ENCODE results near the gene PPP1R14C.

The PPP1R14C gene

GRCh38 chr6:150282806-150283205 is 140.0 kb downstream of the PPP1R14C start:
- no peak for TF ChIP-seq SIN3A (IDR thresholded peaks at IDR 0.05; ENCODE audit: borderline replicate concordance, insufficient read depth, low read length)
- no peak for TF ChIP-seq TAF1 (IDR thresholded peaks at IDR 0.05; ENCODE audit: borderline replicate concordance, insufficient read depth, low read length)
- TF ChIP-seq POLR2AphosphoS5 (IDR thresholded peaks at IDR 0.05; ENCODE audit: low read depth, low read length) = no peak
- TF ChIP-seq REST (IDR thresholded peaks at IDR 0.05; ENCODE audit: insufficient read depth in 1 of 2, low read depth in 2 of 2, low read length in 2 of 2) = no peak
- no peak for TF ChIP-seq FOXP2 (optimal IDR thresholded peaks at IDR 0.05; ENCODE audit: borderline replicate concordance, extremely low read depth, extremely low read length, insufficient read depth)

GRCh38 chr6:150286460-150286859 is 143.6 kb downstream of the PPP1R14C start:
- TF ChIP-seq POLR2AphosphoS5 (IDR thresholded peaks at IDR 0.05; ENCODE audit: low read depth, low read length) = no peak
- TF ChIP-seq REST (IDR thresholded peaks at IDR 0.05; ENCODE audit: insufficient read depth in 1 of 2, low read depth in 2 of 2, low read length in 2 of 2) = no peak

GRCh38 chr6:150286912-150287311 is 144.1 kb downstream of the PPP1R14C start:
- TF ChIP-seq POLR2AphosphoS5 (IDR thresholded peaks at IDR 0.05; ENCODE audit: low read depth, low read length) = no peak
- TF ChIP-seq TAF1 (IDR thresholded peaks at IDR 0.05; ENCODE audit: borderline replicate concordance, insufficient read depth, low read length) = no peak
- TF ChIP-seq SIN3A (IDR thresholded peaks at IDR 0.05; ENCODE audit: borderline replicate concordance, insufficient read depth, low read length) = no peak
- TF ChIP-seq FOXP2 (optimal IDR thresholded peaks at IDR 0.05; ENCODE audit: borderline replicate concordance, extremely low read depth, extremely low read length, insufficient read depth) = no peak
- TF ChIP-seq REST (IDR thresholded peaks at IDR 0.05; ENCODE audit: insufficient read depth in 1 of 2, low read depth in 2 of 2, low read length in 2 of 2) = no peak

- no peak for TF ChIP-seq SIN3A (IDR thresholded peaks at IDR 0.05; ENCODE audit: borderline replicate concordance, insufficient read depth, low read length)
- no peak for TF ChIP-seq POLR2AphosphoS5 (IDR thresholded peaks at IDR 0.05; ENCODE audit: low read depth, low read length)
- no peak for TF ChIP-seq TAF1 (IDR thresholded peaks at IDR 0.05; ENCODE audit: borderline replicate concordance, insufficient read depth, low read length)
- no peak for TF ChIP-seq REST (IDR thresholded peaks at IDR 0.05; ENCODE audit: insufficient read depth in 1 of 2, low read depth in 2 of 2, low read length in 2 of 2)
- TF ChIP-seq FOXP2 (optimal IDR thresholded peaks at IDR 0.05; ENCODE audit: borderline replicate concordance, extremely low read depth, extremely low read length, insufficient read depth) = no peak
Measured at GRCh38 chr6:150288456-150288855, 145.6 kb downstream of the PPP1R14C start.

- TF ChIP-seq FOXP2 (optimal IDR thresholded peaks at IDR 0.05; ENCODE audit: borderline replicate concordance, extremely low read depth, extremely low read length, insufficient read depth) (no peak), TAF1 (IDR thresholded peaks at IDR 0.05; ENCODE audit: borderline replicate concordance, insufficient read depth, low read length) (no peak), SIN3A (IDR thresholded peaks at IDR 0.05; ENCODE audit: borderline replicate concordance, insufficient read depth, low read length) (no peak), POLR2AphosphoS5 (IDR thresholded peaks at IDR 0.05; ENCODE audit: low read depth, low read length) (no peak), REST (IDR thresholded peaks at IDR 0.05; ENCODE audit: insufficient read depth in 1 of 2, low read depth in 2 of 2, low read length in 2 of 2) (no peak)
Measured at GRCh38 chr6:150289454-150290071, 146.7 kb downstream of the PPP1R14C start.
